ENCODE measurements around the gene PDZRN3. TPM values are rescaled to one million over a fixed set of nuclear protein-coding genes. Genes with fewer than 3 reads are reported as not detected.

Gene PDZRN3
- total and polyA plus RNA-seq, 2 donors (not counting 3 experiments of a cell fraction or from before 2014, with no cell fraction given) = not detected

DNA sequence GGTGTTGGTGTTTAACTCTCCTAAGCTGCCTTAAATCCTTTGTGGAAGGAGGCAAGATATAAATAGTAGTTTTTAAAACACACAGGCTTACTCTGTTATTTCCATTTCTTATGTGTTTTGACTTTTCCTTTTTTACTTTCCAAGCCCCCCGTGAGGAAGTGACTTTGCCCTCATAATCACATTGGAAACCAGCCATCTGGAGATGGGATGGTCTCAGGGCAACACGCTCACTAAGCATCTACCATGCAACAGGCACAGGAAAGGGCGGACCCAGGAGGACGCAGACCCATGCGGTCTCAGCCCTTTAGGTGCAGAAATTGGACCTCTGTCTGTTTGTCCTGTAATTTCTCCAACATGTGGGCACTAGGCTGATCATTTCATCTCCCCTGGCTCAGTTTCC is 115.7 kb downstream of the PDZRN3 start:
- no TSS peak for BruUV-seq (replicated peaks)
- Histone ChIP-seq H4K20me1 (replicated peaks; ENCODE audit: control insufficient read depth, extremely low read depth, insufficient read depth, low read length) (no peaks in the 10 kb centered on the region), H3K27me3 (ENCODE audit: control insufficient read depth in 2 of 2, insufficient read depth in 2 of 2, low read length in 2 of 2) (no peaks in the 10 kb centered on the region), H3K9me3 (replicated peaks; ENCODE audit: control insufficient read depth, insufficient read depth, low read length) (no peaks in the 10 kb centered on the region), H3K4me2 (ENCODE audit: insufficient read depth, low read length) (no peak overlapping the region), H3K79me2 (ENCODE audit: control insufficient read depth, insufficient read depth, low read length) (no peaks in the 10 kb centered on the region), H3K36me3 (ENCODE audit: control insufficient read depth in 2 of 2, extremely low read depth in 1 of 2, insufficient read depth in 2 of 2, low read length in 2 of 2) (no peaks in the 10 kb centered on the region), H3K27ac (ENCODE audit: insufficient read depth, low read depth, low read length) (no peak overlapping the region), H2AFZ (ENCODE audit: low read depth, low read length) (no peak overlapping the region), H3K4me1 (ENCODE audit: control insufficient read depth, extremely low read depth, insufficient read depth, low read length) (no peaks in the 10 kb centered on the region), H3K4me3 (replicated peaks in 1 of 3; ENCODE audit: insufficient read depth in 1 of 3, low read depth in 1 of 3, low read length in 3 of 3) (no peak overlapping the region), H3K9me1 (replicated peaks; ENCODE audit: control insufficient read depth, extremely low read depth, insufficient read depth, low read length) (no peaks in the 10 kb centered on the region), H3K9ac (replicated peaks; ENCODE audit: extremely low read depth, insufficient read depth, low read length) (no peak overlapping the region)
- intact Hi-C loops (cut with micrococcal nuclease) = no loop called here
- dilution Hi-C loops (cut with MboI; ENCODE audit: extremely low pct_ligation_motif_present, low sequenced_read_pairs) = no loop called here
- ChIA-PET CTCF (interaction anchor here (1.1 to 1.8 kb wide), 4 partner anchors 14 to 1921 kb away, joined by 3 to 9 read pairs (median 6); no protein-coding TSS in a partner anchor), POLR2A (no interaction called here)
- TF ChIP-seq, protein P1, sequence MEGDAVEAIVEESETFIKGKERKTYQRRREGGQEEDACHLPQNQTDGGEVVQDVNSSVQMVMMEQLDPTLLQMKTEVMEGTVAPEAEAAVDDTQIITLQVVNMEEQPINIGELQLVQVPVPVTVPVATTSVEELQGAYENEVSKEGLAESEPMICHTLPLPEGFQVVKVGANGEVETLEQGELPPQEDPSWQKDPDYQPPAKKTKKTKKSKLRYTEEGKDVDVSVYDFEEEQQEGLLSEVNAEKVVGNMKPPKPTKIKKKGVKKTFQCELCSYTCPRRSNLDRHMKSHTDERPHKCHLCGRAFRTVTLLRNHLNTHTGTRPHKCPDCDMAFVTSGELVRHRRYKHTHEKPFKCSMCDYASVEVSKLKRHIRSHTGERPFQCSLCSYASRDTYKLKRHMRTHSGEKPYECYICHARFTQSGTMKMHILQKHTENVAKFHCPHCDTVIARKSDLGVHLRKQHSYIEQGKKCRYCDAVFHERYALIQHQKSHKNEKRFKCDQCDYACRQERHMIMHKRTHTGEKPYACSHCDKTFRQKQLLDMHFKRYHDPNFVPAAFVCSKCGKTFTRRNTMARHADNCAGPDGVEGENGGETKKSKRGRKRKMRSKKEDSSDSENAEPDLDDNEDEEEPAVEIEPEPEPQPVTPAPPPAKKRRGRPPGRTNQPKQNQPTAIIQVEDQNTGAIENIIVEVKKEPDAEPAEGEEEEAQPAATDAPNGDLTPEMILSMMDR (IDR thresholded peaks at IDR 0.05; ENCODE audit: extremely low read depth in 1 of 2, insufficient read depth in 1 of 2, low read depth in 1 of 2, low read length in 2 of 2) = no peak
- TF ChIP-seq FOS (IDR thresholded peaks at IDR 0.05; ENCODE audit: borderline replicate concordance, insufficient read depth, low read length) (no peak), EZH2 (IDR thresholded peaks at IDR 0.05; ENCODE audit: borderline replicate concordance, low read depth, low read length, severe bottlenecking) (no peak), POLR2A (IDR thresholded peaks at IDR 0.05; ENCODE audit: low read depth, low read length) (no peak), POLR2AphosphoS5 (IDR thresholded peaks at IDR 0.05; ENCODE audit: insufficient read depth, low read depth, low read length) (no peak), JUN (IDR thresholded peaks at IDR 0.05; ENCODE audit: borderline replicate concordance, insufficient read depth, insufficient read length, low read depth) (no peak), GATA2 (IDR thresholded peaks at IDR 0.05; ENCODE audit: insufficient read depth, insufficient read length, low read depth, low read length) (no peak), MYC (IDR thresholded peaks at IDR 0.05; ENCODE audit: low read depth, low read length) (no peak)
- TF ChIP-seq, protein P2, sequence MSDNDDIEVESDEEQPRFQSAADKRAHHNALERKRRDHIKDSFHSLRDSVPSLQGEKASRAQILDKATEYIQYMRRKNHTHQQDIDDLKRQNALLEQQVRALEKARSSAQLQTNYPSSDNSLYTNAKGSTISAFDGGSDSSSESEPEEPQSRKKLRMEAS (IDR thresholded peaks at IDR 0.05; ENCODE audit: insufficient read depth, insufficient read length) = no peak
- FAIRE-seq (no peak), DNase-seq (ENCODE audit: low read depth, low spot score) (no peak)
